Heart left ventricle (tissue), 16 donors: ENCODE data around the gene LCP1. TPM values are rescaled to one million over a fixed set of nuclear protein-coding genes. Genes with fewer than 3 reads are reported as not detected.

Source experiments
- ATAC-seq, 4 donors: fragments of 200-7000 bp; cut with Tn5 transposase; one replicate each; pipeline ENCODE4 v1.9.1; 2020 to 2022; ENCODE audit warnings: moderate library complexity in 4 of 4, mild to moderate bottlenecking in 3 of 4, moderate number of reproducible peaks in 1 of 4
- DNase-seq, 5 donors: peaks; one replicate each; pipeline ENCODE4 v3.0.0-alpha.2; 2020
- H3K27ac ChIP-seq, 12 donors: fragments of 200-600 bp; sonication (generic) in 4 of 12; one replicate each; pipeline versions ENCODE4 v1.5.0 to v1.8.0; 2016 to 2022; ENCODE audit warnings: mild to moderate bottlenecking in 2 of 12
- H3K27me3 ChIP-seq, 9 donors: fragments of 200-600 bp; sonication (generic) in 2 of 9; one replicate each; pipeline versions ENCODE4 v1.5.1 to v1.8.0; 2016 to 2022; ENCODE audit warnings: mild to moderate bottlenecking in 3 of 9
- H3K36me3 ChIP-seq, 9 donors: fragments of 200-600 bp; sonication (generic) in 2 of 9; one replicate each; pipeline versions ENCODE4 v1.5.0 to v1.8.0; 2018 to 2022; ENCODE audit warnings: mild to moderate bottlenecking in 2 of 9
- H3K4me1 ChIP-seq, 12 donors: fragments of 200-600 bp; sonication (generic) in 4 of 12; one replicate each; pipeline versions ENCODE4 v1.5.0 to v1.8.0; 2016 to 2022; ENCODE audit warnings: mild to moderate bottlenecking in 3 of 12
- H3K4me3 ChIP-seq, 12 donors: fragments of 200-600 bp; sonication (generic) in 4 of 12; one replicate each; pipeline versions ENCODE4 v1.5.0 to v1.8.0; 2017 to 2022; ENCODE audit warnings: mild to moderate bottlenecking in 9 of 12, moderate library complexity in 4 of 12
- H3K9me3 ChIP-seq, 12 donors: fragments of 200-600 bp; sonication (generic) in 4 of 12; one replicate each; pipeline versions ENCODE4 v1.5.0 to v1.8.0; 2016 to 2022; ENCODE audit warnings: mild to moderate bottlenecking in 1 of 12
- CTCF ChIP-seq, 12 donors: fragments of 200-600 bp; sonication (generic) in 4 of 12; IDR thresholded peaks; one replicate each; pipeline versions ENCODE4 v1.5.0 to v1.8.0; 2018 to 2022; ENCODE audit warnings: antibody characterized with exemption in 12 of 12, mild to moderate bottlenecking in 5 of 12
- POLR2A ChIP-seq, 2 donors: fragments of 450-650 bp; IDR thresholded peaks; one replicate each; pipeline ENCODE4 v1.6.1; 2017; ENCODE audit warnings: antibody characterized with exemption in 2 of 2, mild to moderate bottlenecking in 2 of 2, moderate library complexity in 2 of 2
- WGBS, 4 donors: extraction: QIAGEN DNeasy Blood & Tissue Kit in 2 of 4; methylation state at CpG; one replicate each; pipeline versions ENCODE4 v1.1.5 to v1.1.7; 2013 to 2018; 5-methylcytosine and 5-hydroxymethylcytosine counted together
- intact Hi-C, 10 donors: fragments of 100-400 bp; cut with DNase I; formaldehyde crosslinking; loops; one replicate each; pipeline versions ENCODE4 v1.11.1 to v1.14.2; 2022
- polyA plus RNA-seq, 2 donors: library from polyadenylated mRNA; stranded (reverse); fragments of 200-250 nt; gene quantifications; one replicate each; pipeline ENCODE4 v1.2.3, GENCODE V29; 2013
- total RNA-seq, 9 donors: library from RNA; depleted of rRNA in 2 of 9; stranded (reverse); fragments of >200 nt in 2 of 9; fragmentation: NEBNext Ultra II Directional in 3 of 9; extraction: Animal tissue kit (Norgen Biotek cat#: 25700) in 3 of 9; gene quantifications; one replicate each; pipeline versions ENCODE4 v1.1.0 to v1.2.4, GENCODE V29; 2016 to 2023
- donor health status: ischemic (EF 13 %, LVEDD 7.1; RV severe dilation, severe dysfunction).
- donor health status: healthy with polysubstance abuse.
- donor health status: DM: no; HTN: yes; CAD: no.
- donor health status: DM: no; HTN: no; CAD: no.
- donor health status: ischemic (EF 25% LVEDD 6.9; RV normal size, moderate dysfunction).
- donor health status: ischemic (EF 25% LVEDD 5.7; RV mildly dilated, moderate dysfunction).
- donor health status: healthy.
- donor health status: DM: yes; HTN: yes; CAD: no.
- donor health status: ischemic (EF 35%, LVEDD 5.7; RV mildly dilated, moderate dysfunction).
- donor health status: nonischemic (EF 11% LVEDD 7.7; RV severe dilation, severe dysfunction).
- donor health status: DM: yes; HTN: yes; CAD: no.
- donor health status: PGD.
- donor health status: ischemic (EF 29% LVEDD 5.4; RV normal size, mild dysfunction).
- donor health status: nonischemic (EF 23%, LVEDD 6.1; RV moderate dilation, normal function).

The LCP1 gene
- total and polyA plus RNA-seq, 11 donors, result 1.9 to 230 (median 10.9) TPM

- Histone ChIP-seq H3K4me3 (no peak overlapping the region), H3K36me3 (no peaks in the 10 kb centered on the region), H3K9me3 (no peaks in the 10 kb centered on the region), H3K27ac (no peak overlapping the region), H3K27me3 (no peaks in the 10 kb centered on the region), H3K4me1 (peaks cover 0 to 14% (median 0%) of the 10 kb centered on the region in 12 donors)
- TF ChIP-seq CTCF (IDR thresholded peaks at IDR 0.05), result no peak
- no peak for TF ChIP-seq POLR2A (IDR thresholded peaks at IDR 0.05)
- intact Hi-C loops, result no loop called here
- DNase-seq (no peak), ATAC-seq (peak in 2 of 4 donors; percentile 42 to 54)
- 71 to 88% (median 74%) methylated on average over 1 of the region's 1 CpG for WGBS, 4 donors
These were observed 81.7 kb downstream of the LCP1 start for GRCh38 chr13:46100191-46100815.

GRCh38 chr13:46097663-46098062 lies 84.3 kb downstream of the LCP1 start:
- WGBS, 4 donors, result 87 to 94% (median 93%) methylated on average over 4 of the region's 4 CpGs
- H3K4me1 ChIP-seq, result peaks cover 0 to 14% (median 0%) of the 10 kb centered on the region in 12 donors
- H3K27me3 ChIP-seq, result no peaks in the 10 kb centered on the region
- no peak for ATAC-seq
- no peaks in the 10 kb centered on the region for H3K9me3 ChIP-seq
- H3K4me3 ChIP-seq, result no peak overlapping the region
- intact Hi-C loops, result no loop called here
- DNase-seq, result no peak
- no peaks in the 10 kb centered on the region for H3K36me3 ChIP-seq
- no peak overlapping the region for H3K27ac ChIP-seq
- no peak for TF ChIP-seq CTCF (IDR thresholded peaks at IDR 0.05)
- no peak for TF ChIP-seq POLR2A (IDR thresholded peaks at IDR 0.05)

- intact Hi-C loops, result no loop called here
- H3K4me1 ChIP-seq, result peaks cover 0 to 11% (median 0%) of the 10 kb centered on the region in 12 donors
- H3K27ac ChIP-seq, result no peak overlapping the region
- H3K4me3 ChIP-seq, result no peak overlapping the region
- H3K36me3 ChIP-seq, result no peaks in the 10 kb centered on the region
- TF ChIP-seq CTCF (IDR thresholded peaks at IDR 0.05), result no peak
- TF ChIP-seq POLR2A (IDR thresholded peaks at IDR 0.05), result no peak
- H3K27me3 ChIP-seq, result no peaks in the 10 kb centered on the region
- WGBS, 4 donors, result 73 to 88% (median 85%) methylated on average over 3 of the region's 3 CpGs
- DNase-seq, result no peak
- H3K9me3 ChIP-seq, result no peaks in the 10 kb centered on the region
- no peak for ATAC-seq
These were observed 85.0 kb downstream of the LCP1 start for GRCh38 chr13:46097015-46097414.

- Histone ChIP-seq H3K9me3 (no peaks in the 10 kb centered on the region), H3K27me3 (peaks cover 0 to 7% (median 0%) of the 10 kb centered on the region in 9 donors), H3K4me1 (no peaks in the 10 kb centered on the region), H3K27ac (no peak overlapping the region), H3K36me3 (no peaks in the 10 kb centered on the region), H3K4me3 (no peak overlapping the region)
- TF ChIP-seq CTCF (IDR thresholded peaks at IDR 0.05) (no peak), POLR2A (IDR thresholded peaks at IDR 0.05) (no peak)
- intact Hi-C loops, result no loop called here
- ATAC-seq, result no peak
- 78 to 89% (median 88%) methylated on average over 3 of the region's 3 CpGs for WGBS, 4 donors
- no peak for DNase-seq
These were observed 87.5 kb downstream of the LCP1 start for GRCh38 chr13:46094478-46094877.
